Measurements from ENCODE around the gene CCDC169. TPM values are rescaled to one million over a fixed set of nuclear protein-coding genes. Genes with fewer than 3 reads are reported as not detected.

Gene CCDC169
- total and polyA plus RNA-seq, 10 donors = 0.06 to 0.44 (median 0.13) TPM; not detected in 4

- WGBS, 5 donors = 84 to 93% (median 88%) methylated on average over 4 of the region's 4 CpGs
Observed at GRCh38 chr13:36251017-36251416, 46.6 kb downstream of the CCDC169 start.

GRCh38 chr13:36248700-36249099 lies 48.9 kb downstream of the CCDC169 start:
- H3K27me3 ChIP-seq (replicated peaks in 1 of 7) = no peaks in the 10 kb centered on the region
- no peaks in the 10 kb centered on the region for H3K36me3 ChIP-seq
- intact Hi-C loops (cut with DNase I; ENCODE audit: low total_unique reads) = no loop called here
- peaks cover 0 to 16% (median 9%) of the 10 kb centered on the region in 8 donors for H3K9me3 ChIP-seq
- H3K4me3 ChIP-seq = no peak overlapping the region
- no peak for DNase-seq
- H3K27ac ChIP-seq = no peak overlapping the region
- no peaks in the 10 kb centered on the region for H3K4me1 ChIP-seq
- TF ChIP-seq CTCF (IDR thresholded peaks at IDR 0.05 in 8 of 11, conservative IDR thresholded peaks at IDR 0.05 in 3 of 11) (no peak), POLR2A (IDR thresholded peaks at IDR 0.05) (no peak), POLR2AphosphoS5 (IDR thresholded peaks at IDR 0.05) (no peak)

More at GRCh38 chr13:36251017-36251416, 46.6 kb downstream of the CCDC169 start:
- intact Hi-C loops (cut with DNase I; ENCODE audit: low total_unique reads) = no loop called here
- Histone ChIP-seq H3K27ac (no peak overlapping the region), H3K9me3 (peaks cover 0 to 14% (median 9%) of the 10 kb centered on the region in 8 donors), H3K4me3 (no peak overlapping the region), H3K36me3 (no peaks in the 10 kb centered on the region), H3K27me3 (replicated peaks in 1 of 7) (no peaks in the 10 kb centered on the region), H3K4me1 (no peaks in the 10 kb centered on the region)
- TF ChIP-seq POLR2A (IDR thresholded peaks at IDR 0.05) (no peak), CTCF (IDR thresholded peaks at IDR 0.05 in 8 of 11, conservative IDR thresholded peaks at IDR 0.05 in 3 of 11) (no peak), POLR2AphosphoS5 (IDR thresholded peaks at IDR 0.05) (no peak)
- DNase-seq = no peak

DNA sequence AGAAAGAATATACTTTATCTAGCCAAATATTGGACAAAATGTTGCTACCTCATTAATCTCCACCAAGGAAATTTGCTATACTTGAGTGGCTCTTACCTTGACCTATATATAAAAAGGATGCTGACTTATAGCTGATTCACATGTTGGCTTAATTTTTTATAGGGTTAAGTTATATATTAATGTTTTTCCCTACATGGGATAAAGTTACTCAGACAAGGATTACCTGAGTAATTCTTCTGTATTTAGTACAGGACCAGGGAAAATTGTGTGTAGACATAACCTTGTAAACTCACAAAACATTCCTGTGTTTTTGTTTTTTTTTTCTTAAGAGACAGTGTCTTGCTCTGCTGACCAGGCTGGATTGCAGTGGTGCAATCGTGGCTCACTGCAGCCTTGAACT lies 52.6 kb downstream of the CCDC169 start:
- WGBS, 5 donors = 44 to 81% (median 62%) methylated on average over 1 of the region's 1 CpG
- no peak for DNase-seq
- no peak for TF ChIP-seq POLR2A (IDR thresholded peaks at IDR 0.05)
- TF ChIP-seq CTCF (IDR thresholded peaks at IDR 0.05 in 8 of 11, conservative IDR thresholded peaks at IDR 0.05 in 3 of 11) = no peak
- no peak for TF ChIP-seq POLR2AphosphoS5 (IDR thresholded peaks at IDR 0.05)
- Histone ChIP-seq H3K36me3 (no peaks in the 10 kb centered on the region), H3K27ac (no peak overlapping the region), H3K4me3 (no peak overlapping the region), H3K4me1 (no peaks in the 10 kb centered on the region), H3K9me3 (peaks cover 0 to 16% (median 9%) of the 10 kb centered on the region in 8 donors), H3K27me3 (replicated peaks in 1 of 7) (no peaks in the 10 kb centered on the region)
- intact Hi-C loops (cut with DNase I; ENCODE audit: low total_unique reads) = no loop called here

DNA sequence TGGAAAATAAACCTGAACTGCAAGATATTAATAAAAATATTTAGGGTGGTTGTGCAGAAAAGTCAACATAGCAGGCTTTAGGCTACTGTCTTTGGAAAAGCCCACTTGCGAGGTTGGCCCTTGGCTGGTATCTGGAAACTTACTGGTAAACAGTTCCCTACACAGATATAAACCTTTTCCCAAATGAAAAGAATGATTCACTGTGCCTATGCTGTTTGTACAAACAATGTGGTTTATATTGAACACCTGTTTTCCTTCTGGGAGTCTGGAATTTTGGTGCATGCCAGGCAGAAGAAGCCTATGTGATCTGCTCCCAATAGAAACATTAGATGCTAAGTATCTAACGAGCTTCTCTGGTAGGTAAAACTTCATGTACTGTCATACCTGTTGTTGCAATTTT lies 53.5 kb downstream of the CCDC169 start:
- peaks cover 0 to 16% (median 9%) of the 10 kb centered on the region in 8 donors for H3K9me3 ChIP-seq
- intact Hi-C loops (cut with DNase I; ENCODE audit: low total_unique reads) = no loop called here
- H3K4me3 ChIP-seq = no peak overlapping the region
- H3K27me3 ChIP-seq (replicated peaks in 1 of 7) = no peaks in the 10 kb centered on the region
- H3K27ac ChIP-seq = no peak overlapping the region
- TF ChIP-seq CTCF (IDR thresholded peaks at IDR 0.05 in 8 of 11, conservative IDR thresholded peaks at IDR 0.05 in 3 of 11) (no peak), POLR2A (IDR thresholded peaks at IDR 0.05) (no peak), POLR2AphosphoS5 (IDR thresholded peaks at IDR 0.05) (no peak)
- 75 to 87% (median 84%) methylated on average over 2 of the region's 2 CpGs for WGBS, 5 donors
- DNase-seq = no peak
- no peaks in the 10 kb centered on the region for H3K4me1 ChIP-seq
- no peaks in the 10 kb centered on the region for H3K36me3 ChIP-seq

Measured in spleen (tissue), 11 donors.